ENCODE results near the gene ESD.
A peak's percentile ranks its signal among the peaks of the same experiment; 100 is the strongest.
"Not testable (repeated sequence)": the region's sequence is repeated elsewhere in the genome, so short reads cannot be mapped to it uniquely, and the experiment has no call there.

ESD gene, protein sequence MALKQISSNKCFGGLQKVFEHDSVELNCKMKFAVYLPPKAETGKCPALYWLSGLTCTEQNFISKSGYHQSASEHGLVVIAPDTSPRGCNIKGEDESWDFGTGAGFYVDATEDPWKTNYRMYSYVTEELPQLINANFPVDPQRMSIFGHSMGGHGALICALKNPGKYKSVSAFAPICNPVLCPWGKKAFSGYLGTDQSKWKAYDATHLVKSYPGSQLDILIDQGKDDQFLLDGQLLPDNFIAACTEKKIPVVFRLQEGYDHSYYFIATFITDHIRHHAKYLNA

DNA sequence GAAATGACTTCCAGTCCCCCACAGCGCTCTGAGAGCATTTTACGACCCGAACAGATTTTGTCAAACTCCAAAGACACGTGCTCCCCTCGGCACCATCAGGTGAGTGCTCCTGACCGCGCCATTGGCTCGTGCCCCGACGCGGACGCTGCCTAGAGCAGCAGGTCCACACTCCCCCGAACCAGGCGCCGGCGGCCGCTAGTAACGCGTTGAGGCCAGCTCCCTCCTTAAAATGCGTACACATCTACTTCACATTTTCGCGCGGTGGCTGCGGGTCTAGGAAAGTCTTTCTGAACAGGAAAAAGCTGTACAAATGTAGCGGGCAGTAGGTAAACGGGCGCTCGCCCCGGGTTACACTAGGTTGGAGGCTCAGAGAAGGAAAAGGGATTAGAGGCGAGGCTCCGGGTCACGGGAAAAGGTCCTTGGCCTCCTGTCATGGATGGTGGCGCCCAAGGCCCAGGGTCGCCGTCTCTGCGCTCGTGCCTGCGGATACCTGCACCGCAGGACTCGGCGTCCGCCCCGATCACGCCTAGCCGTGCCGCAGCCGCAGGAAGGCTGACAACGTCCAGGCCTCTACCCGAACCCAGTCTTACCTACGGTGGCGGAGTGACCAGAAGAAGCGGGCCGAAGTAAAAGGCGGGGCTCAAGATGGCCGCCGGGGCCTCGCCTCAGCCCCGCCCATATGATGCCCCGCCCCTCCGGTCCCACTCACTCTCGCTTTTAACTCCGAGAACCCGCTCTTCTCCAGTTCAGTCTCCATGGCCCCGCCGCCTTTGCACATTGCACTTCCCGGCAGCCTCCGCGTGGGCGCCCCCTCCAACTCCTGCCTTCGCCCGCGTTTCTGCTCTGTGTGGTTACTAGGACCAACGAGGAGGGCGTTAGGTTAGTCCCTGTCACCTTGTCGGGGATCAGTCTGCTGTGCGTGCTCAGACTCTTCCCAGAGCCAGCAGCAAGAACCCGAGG is at the start of gene ESD:
Gene ESD (minus strand): TSS at position 647 of the 960 bp plus-strand sequence. CDS start 5,748 bp downstream, outside the sequence.
- peak; percentile 89 for DNase-seq (ENCODE audit: low read depth)

DNA sequence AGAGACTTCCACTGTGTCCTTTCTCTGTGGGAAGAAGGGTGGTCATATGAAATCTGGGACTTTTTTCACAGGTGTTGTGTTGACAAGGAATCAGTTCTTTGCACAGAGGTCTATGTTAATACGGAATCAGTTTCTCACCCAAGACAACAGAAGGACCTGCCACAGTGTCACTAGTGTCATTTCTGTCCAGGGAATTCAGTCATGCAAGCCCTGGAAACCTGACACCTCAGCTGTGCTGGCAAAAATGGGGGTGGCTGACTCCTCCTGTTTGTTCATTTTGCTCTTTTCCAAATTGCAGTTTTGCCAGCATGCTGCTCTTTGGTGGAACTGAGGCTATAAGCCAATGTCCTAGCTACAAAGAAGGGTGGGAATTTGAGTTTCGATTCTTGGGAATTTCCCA is 49.8 kb upstream of the ESD start:
- no peak for DNase-seq (ENCODE audit: low read depth)

DNA sequence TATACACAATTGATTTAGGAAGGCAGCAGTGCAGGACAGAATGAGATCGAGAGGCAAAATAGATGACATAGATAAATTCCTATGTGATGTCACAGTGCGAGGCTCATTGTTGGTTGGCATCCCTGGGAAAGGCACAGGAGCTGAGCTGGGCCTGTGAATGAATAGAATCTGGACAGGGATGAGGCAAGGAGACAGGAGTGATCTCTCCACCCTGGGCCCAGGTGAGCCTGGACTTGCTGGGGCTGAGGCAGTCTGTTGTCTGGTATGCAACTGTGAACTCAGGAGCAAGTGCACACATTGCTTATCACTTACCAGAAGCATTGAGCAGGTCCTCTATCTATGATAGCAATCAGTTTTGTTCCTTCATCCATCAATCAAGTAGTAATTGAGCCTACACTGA is 48.2 kb upstream of the ESD start:
- no peak for DNase-seq (ENCODE audit: low read depth)

DNA sequence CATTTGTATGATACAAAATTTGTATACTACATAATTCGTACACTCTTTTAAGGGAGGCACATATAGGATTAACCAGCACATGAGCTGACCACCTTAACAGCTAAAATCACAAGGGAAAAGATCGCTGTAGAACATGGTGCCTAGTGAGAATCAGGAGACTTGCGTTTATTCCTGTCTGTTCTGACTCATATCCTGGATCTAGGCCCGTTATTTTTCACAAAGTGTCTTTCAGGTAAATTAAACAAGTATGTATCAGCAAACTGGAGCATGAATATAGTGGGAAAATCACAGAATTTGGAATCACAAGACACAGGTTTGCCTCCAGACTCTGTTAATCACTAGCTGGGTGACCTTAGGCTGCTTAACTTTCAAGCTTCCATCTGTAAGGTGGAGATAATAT is 47.5 kb upstream of the ESD start:
- DNase-seq (ENCODE audit: low read depth): no peak

DNA sequence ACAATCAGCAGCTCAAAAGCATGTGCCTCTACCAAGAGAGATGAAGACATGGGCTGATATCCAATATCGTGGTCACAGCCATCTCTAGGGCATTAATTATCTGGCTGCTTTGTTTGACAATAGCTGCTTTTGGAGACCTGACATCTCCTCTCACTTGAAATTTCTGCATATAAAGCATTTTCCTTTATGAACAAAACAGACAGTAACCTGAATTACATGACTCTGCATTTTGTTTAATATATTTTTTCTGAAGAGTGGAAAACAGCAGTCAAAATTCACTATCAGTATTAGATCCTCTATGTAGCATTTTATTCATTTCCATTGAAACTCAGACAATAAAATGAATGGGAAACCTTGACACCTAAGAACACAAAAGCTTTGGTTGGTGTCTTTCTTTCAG is 42.4 kb upstream of the ESD start:
- no peak for DNase-seq (ENCODE audit: low read depth)

DNA sequence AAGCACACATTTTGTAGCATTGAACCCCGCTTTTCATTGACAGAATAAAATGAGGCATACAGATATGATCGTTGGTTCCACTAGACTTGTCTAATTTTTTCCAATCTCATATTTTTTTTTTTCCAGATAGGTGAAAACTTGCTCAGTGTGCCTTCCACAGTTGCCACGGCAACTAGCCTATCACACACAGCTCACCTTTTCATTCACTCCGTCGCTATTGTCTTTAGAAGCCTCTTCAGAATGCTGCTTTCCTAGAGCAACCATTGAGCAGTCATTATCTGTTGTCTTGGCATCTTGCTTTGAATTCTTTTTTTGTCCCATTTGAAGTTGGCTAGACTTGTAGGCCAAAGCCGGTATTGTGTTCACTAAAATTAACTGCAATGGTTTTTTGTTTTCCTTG is 37.7 kb upstream of the ESD start:
- no peak for DNase-seq (ENCODE audit: low read depth)

DNA sequence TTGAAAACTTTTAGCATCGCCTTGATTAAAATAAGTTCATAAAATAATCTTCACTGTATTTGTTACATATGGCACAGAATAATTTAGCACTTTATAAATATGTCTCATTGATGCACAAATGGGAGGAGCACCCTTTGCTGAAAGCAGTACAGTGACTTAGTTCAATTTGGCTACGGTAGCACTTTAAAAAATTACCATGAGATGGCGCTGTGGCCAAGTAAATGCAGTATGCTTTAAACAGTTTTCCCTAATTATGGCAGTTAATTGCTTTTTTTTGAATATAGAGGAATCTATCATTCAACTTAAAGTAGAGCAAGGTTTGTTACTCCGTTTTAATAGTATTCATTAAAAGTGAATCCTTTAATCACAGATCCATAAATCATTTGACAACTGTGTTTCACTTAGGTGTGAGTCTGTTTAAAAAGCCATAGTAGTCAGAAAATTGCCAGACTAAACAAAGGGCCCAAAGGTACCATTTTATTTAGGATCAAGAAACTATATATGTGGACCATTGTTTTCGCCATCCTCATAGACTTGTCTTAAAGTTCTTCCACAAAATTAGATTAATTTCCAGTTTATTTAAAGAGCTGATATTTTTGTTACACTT is 34.7 kb upstream of the ESD start:
- DNase-seq (ENCODE audit: low read depth): no peak

DNA sequence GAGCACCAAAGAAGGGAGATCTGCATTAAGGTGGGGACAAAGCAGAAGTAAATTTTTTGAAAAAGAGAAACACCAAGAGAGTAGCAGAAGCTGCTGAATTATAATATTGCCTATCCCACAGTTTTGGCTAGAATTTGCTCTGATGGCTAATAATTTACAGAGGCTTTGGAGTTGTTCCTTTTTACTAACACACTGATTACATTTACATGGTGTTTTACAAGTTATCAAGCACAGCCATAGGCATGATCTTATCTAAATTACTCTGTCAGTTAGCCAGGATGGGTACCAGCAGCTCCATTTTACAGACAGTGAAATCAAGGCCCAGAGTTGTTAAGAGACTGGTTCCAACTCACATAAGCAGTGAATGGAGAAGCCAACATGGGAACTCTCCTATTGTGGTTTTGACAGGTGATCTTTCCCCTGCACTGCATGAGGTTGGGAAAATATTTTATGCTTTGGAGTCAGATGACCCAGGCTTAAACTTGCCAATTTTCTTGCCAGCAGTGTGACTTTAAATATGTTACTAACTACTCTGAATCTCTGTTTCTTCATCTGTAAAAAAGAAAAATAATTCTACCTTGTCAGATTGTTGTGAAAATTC is 33.5 kb upstream of the ESD start:
- DNase-seq (ENCODE audit: low read depth): no peak

DNA sequence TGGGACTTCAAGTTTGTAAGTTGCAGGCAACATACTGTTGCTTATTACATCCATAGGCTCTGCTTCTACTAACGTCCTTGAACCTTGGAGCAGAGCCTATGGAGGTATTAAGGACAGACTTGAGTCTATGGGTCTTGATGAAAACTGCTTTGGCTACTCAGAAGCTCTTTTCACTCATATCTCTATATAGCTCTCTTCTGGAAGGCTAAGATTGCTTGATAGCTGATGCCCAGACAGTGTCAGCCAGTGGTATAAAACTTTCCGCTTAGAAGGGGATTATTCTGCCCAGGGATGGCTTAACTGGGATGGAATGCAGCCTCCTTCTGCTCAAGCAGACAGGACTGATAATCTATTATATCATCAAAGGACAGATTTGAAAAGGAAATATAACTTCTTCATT is 25.6 kb upstream of the ESD start:
- DNase-seq (ENCODE audit: low read depth): no peak

DNA sequence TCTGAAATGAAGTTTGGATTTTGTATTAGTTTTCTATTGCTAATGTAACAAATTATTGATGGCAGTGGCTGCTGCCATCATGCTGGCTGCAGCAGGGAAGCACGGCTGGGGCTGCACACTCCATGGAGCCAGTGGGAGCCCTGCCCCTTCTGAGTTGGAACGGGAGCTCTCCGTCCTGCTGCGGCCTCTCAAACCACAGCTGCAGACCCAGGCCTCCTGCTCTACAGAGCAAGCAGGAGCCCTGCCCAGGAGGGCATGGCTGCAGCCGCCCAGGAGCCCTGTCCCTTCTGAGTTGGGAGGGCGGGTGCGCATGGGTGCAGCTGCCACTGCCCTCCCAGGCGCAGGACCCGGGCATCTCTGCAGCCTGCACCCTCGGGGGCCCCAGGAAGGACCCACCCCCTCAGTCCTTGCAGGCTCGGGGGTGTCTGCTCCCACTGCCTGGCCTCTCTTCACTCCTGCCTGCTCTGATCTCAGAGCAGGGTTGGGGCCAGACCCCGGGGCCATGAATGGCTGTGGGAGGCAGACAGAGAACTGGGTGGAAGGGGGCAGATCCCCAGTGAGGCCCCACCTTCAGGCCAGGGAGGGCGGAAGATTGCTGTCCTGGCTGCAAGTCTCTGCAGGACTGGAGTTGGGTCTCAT is 21.0 kb upstream of the ESD start:
- no peak for DNase-seq (ENCODE audit: low read depth)

DNA sequence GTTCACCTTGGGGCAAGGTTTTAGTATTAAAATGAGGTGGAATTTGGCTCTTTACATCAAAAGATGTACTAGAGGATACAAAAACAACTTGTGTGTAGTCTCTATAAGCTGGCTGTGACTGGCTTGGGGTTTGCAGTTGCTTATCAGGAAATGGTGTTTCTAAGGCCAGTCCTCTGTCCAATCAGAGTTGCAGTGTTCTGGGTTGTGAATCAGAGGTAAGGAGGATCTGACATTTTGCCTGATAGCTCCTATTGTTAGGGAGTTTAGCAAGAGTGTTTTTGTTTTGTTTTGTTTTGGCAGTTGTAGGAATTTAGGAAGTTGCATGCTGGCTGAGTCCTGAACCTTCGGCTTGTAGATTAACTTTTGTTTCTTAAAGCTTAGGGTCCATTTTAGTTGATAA is 20.1 kb upstream of the ESD start:
- DNase-seq (ENCODE audit: low read depth): no peak

DNA sequence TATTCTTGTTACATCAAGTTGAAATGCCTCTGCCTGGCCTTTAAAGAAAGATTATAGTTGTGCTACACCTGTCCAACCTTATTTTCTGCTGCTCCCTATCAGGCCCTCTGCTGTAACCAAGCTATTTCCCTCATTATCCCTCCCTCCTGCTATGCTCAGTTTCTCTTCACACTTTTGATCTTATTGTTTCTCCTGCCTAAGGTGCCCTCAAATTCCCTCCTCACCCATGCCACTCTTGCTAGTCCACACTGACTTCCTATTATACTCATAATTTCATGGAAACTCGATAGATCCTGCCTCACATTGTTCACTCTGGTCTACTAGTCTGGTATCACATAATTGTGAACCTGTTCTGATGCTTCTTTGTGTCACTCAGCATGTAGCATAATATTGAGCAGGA is 19.4 kb upstream of the ESD start:
- DNase-seq (ENCODE audit: low read depth): no peak

DNA sequence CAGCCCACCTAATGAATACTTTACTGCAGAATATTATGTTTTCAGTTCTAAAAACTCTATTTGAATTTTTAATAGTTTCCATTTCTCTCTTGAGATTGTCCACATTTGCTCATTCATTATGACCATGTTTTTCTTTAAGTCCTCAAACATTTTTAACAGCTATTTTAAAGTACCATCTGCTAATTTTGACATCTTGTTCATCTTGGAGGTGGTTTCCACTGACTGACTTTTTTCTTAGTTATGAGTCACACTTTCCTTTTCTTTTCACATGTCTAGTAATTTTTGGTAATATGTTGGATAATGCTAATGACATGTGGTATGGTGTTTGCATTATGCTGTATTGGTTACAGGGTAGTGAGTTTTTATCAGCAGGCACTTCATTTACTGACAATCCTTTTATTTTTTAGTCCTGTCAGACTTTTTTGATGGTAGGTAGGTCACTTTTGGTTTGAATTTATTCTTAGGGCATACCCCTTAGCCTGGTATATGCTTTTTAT is 15.4 kb upstream of the ESD start:
- DNase-seq (ENCODE audit: low read depth): no peak

DNA sequence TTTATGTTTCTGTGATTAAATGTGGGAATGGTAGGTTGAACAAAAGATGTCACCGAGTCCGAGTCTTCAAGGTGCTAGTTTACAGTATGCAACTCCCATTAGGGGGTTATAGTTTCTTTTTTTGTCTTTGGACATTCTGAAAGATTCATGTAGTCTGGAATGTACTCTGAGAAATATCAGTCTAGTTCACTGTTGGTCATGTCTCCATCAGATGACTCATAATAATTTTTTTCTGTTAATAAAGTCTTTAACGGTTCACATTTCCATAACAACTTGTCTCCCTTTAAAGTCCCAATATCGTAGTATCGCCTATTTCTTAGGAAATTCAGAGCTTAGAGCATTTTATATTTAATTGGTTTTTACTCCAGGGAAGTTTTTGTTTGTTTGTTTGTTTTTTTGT is 13.5 kb upstream of the ESD start:
- no peak for DNase-seq (ENCODE audit: low read depth)

DNA sequence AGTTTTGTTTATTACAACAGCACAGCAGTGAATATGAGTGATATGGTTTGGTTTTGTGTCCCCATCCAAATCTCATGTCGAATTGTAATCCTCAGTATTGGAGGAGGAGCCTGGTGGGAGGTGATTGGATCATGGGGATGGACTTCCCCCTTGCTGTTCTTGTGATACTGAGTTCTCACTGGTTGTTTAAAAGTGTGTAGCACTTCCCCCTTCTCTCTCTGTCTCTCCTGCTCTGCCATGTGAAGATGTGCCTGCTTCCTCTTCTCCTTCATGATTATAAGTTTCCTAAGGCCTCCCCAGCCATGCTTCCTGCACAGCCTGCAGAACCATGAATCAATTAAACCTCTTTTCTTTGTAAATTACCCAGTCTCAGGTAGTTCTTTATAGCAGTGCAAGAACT is 8.0 kb upstream of the ESD start:
- not testable (repeated sequence) for DNase-seq (ENCODE audit: low read depth)

DNA sequence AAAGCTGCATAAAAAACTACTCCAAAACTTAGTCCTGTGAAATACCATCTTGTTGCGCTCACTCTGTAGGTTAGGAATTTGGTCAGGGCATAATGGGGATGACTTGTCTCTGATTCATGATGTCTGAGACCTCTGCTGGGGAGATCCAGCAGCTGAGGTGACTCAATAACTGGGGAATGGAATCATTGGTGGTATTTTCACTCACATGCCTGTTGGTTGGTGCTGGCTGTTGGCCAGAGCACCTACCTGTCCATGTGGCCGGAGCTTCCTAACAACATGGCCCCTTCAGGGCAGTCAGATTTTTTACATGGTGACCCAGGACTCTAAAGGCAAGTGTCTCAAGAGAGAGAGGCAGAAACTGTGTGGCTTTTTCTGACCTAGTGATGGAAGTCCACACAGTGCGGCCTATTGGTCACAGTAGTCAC is 7.4 kb upstream of the ESD start:
- no peak for DNase-seq (ENCODE audit: low read depth)

DNA sequence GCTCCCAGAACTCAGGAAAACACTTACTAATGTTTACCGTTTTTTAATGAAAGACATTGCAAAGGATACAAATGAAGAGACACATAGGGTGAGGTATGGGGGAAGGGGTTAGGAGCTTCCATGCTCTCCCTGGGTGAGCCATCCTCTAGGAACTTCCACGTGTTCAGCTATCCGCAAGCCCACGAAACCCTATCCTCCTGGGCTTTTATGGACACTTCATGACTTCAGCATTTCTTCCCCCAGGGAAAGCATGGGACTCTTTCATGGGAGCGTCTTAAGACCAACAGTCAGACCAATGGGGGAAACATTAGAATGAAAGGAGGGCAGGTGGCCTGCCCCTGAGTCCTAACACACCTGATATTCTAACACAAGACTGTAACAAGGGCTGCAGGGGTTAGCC is 6.6 kb upstream of the ESD start:
- no peak for DNase-seq (ENCODE audit: low read depth)

DNA sequence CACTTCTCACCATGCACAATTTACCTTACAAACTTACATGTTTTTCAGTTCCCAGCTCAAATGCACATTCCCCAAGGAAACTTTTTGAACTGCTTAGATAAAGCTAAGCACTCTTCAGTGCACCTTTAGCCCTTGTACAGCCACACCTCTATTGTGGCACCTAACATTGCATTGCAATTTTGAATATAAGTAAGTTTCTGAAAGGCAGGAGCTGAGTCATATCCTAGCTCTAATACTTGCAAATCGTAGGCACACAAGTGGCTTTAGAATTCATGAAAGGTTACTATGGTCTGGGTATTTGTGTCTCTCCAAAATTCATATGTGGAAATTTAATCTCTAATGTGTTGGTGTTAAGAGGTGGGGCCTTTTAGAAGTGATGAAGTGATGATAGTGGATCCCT is 4.9 kb upstream of the ESD start:
- DNase-seq (ENCODE audit: low read depth): no peak

DNA sequence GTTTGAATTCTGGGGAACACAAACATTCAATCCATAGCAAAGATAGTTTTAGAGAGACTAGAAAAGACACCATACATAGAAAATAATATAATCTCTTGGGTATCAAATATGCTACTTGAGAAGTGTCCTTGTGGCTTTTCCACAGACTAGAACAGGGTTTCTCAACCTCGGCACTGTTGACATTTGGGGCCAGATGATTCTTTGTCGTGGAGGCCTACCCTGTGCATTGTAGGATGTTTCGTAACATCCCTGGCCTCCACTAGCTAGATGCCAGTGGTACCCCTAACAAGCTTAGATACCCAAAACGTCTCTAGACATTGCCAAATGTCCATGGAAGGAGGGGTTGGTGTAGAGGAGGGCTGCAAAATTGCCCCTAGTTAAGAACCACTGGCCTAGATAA is 2.2 kb upstream of the ESD start:
- DNase-seq (ENCODE audit: low read depth): no peak

DNA sequence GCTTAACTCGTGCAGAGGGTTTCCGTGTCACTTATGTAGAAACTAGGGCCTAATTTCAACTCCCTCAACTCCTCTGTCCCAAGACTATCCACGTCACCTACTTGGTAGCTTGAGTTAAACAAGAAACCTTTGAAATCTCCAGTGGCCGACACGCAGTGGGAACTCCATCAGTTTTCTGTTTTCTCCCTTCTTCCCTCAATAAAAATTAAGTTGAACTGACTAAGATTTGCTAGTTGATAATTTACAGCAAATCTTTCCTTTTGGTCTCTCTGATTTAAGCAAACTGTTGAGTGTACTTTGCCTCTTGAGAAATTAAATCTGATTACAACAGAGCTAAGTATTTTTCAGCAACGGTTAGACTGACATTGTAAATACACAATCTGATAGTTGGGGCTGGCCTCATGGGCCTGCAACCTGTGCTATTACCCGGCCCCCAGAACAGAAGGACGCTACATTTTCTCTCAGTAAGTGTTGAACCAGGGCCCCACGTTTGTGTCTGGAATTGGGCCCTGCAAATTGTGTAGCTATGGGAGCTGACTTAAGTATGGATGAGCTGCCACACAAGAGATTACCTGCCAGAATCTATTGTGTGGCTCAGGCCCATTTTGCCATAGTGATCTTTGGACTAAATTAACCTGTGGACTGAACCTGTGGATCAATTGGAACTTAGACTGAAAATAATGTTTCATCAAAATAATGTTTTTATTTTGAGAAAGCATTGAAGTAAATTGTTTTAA is 708 bp upstream of the ESD start:
- DNase-seq (ENCODE audit: low read depth): no peak

DNA sequence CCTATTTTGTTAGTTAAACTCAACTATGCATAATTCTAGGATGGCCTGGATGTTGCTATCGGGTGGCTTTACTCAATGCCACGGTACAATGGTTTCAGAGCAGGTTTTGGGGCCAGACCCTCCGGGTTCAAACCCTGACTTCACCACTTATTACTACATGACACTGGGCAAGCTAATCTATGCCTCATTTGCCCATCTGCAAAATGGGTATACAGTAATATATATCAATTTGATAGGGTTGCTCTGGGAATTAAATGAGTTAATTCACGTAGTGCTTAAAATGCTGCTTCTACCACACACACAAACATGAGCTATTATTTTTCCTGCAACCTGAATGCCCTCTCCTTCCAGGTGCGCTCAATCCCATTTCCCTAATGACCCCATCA is 839 bp downstream of the ESD start:
- DNase-seq (ENCODE audit: low read depth): no peak
